Cardiac muscle cell (in vitro differentiated cells and primary cell): ENCODE results near the gene SLC8A3. TPM values are rescaled to one million over a fixed set of nuclear protein-coding genes. Genes with fewer than 3 reads are reported as not detected.

ENCODE experiments used
- DNase-seq, 2 donors: peaks; one replicate each; pipeline versions ENCODE4 v3.0.0 to v3.0.0-alpha.2; 2010 to 2017; ENCODE audit warnings: low read depth in 1 of 2, low spot score in 1 of 2
- H3K27ac ChIP-seq: fragments of 200-600 bp; sonication (generic); 2 replicates; pipeline ENCODE4 v1.5.1; 2016
- H3K27me3 ChIP-seq: fragments of 200-600 bp; sonication (generic); 2 replicates; pipeline ENCODE4 v1.6.0; 2016; ENCODE audit warnings: control low read depth
- H3K36me3 ChIP-seq: fragments of 200-600 bp; sonication (generic); 2 replicates; pipeline ENCODE4 v1.5.1; 2016; ENCODE audit warnings: control low read depth
- H3K4me1 ChIP-seq: fragments of 200-600 bp; sonication (generic); 2 replicates; pipeline ENCODE4 v1.8.1; 2017; ENCODE audit warnings: low read depth, mild to moderate bottlenecking, mixed run types
- H3K4me3 ChIP-seq: fragments of 200-600 bp; sonication (generic); 2 replicates; pipeline ENCODE4 v1.5.1; 2016; ENCODE audit warnings: mild to moderate bottlenecking
- H3K9me3 ChIP-seq: fragments of 200-600 bp; sonication (generic); 2 replicates; pipeline ENCODE4 v1.5.1; 2017; ENCODE audit warnings: low read depth, mild to moderate bottlenecking, control low read depth
- CTCF ChIP-seq: IDR thresholded peaks from 2 replicates; pipeline ENCODE4 v1.5.1; 2012; ENCODE audit warnings: low read depth, mild to moderate bottlenecking, low read length
- polyA plus RNA-seq: library from polyadenylated mRNA; unstranded; fragments of >200 nt; fragmentation: Nextera tagmentation; extraction: Ambion mirVana; gene quantifications from 2 replicates; pipeline ENCODE4 v1.2.1, GENCODE V29; 2016
- total RNA-seq: library from RNA; depleted of rRNA; stranded (reverse); fragments of >200 nt; gene quantifications from 2 replicates; pipeline ENCODE4 v1.2.3, GENCODE V29; 2016

SLC8A3 gene
- total and polyA plus RNA-seq, 2 experiments from 2014 or later = 0.09 to 1.0 TPM

- Histone ChIP-seq H3K36me3 (no peaks in the 10 kb centered on the region), H3K27me3 (peaks cover 92% of the 10 kb centered on the region), H3K4me3 (peak overlapping the region; percentile 69), H3K27ac (no peak overlapping the region), H3K9me3 (no peaks in the 10 kb centered on the region), H3K4me1 (peaks cover 8% of the 10 kb centered on the region)
- DNase-seq = peak; percentile 15 to 36
- TF ChIP-seq CTCF = no peak
Observed at GRCh38 chr14:70186900-70187451, 1.8 kb downstream of the SLC8A3 start.

- no peaks in the 10 kb centered on the region for H3K36me3 ChIP-seq
- H3K4me3 ChIP-seq = no peak overlapping the region
- no peak overlapping the region for H3K27ac ChIP-seq
- H3K9me3 ChIP-seq = no peaks in the 10 kb centered on the region
- no peak for TF ChIP-seq CTCF
- DNase-seq = no peak
- peaks cover 14% of the 10 kb centered on the region for H3K4me1 ChIP-seq
- H3K27me3 ChIP-seq = peaks cover 80% of the 10 kb centered on the region
Observed at GRCh38 chr14:70183991-70184390, 4.8 kb downstream of the SLC8A3 start.

GRCh38 chr14:70181276-70181675 lies 7.5 kb downstream of the SLC8A3 start:
- Histone ChIP-seq H3K4me1 (peaks cover 6% of the 10 kb centered on the region), H3K27ac (no peak overlapping the region), H3K27me3 (peaks cover 56% of the 10 kb centered on the region), H3K36me3 (no peaks in the 10 kb centered on the region), H3K4me3 (no peak overlapping the region), H3K9me3 (no peaks in the 10 kb centered on the region)
- no peak for DNase-seq
- TF ChIP-seq CTCF = no peak

- H3K4me3 ChIP-seq = no peak overlapping the region
- H3K36me3 ChIP-seq = no peaks in the 10 kb centered on the region
- peaks cover 50% of the 10 kb centered on the region for H3K27me3 ChIP-seq
- DNase-seq = no peak
- peaks cover 6% of the 10 kb centered on the region for H3K4me1 ChIP-seq
- H3K9me3 ChIP-seq = no peaks in the 10 kb centered on the region
- no peak for TF ChIP-seq CTCF
- no peak overlapping the region for H3K27ac ChIP-seq
Observed at GRCh38 chr14:70180718-70181117, 8.0 kb downstream of the SLC8A3 start.

GRCh38 chr14:70177081-70177800 lies 11.5 kb downstream of the SLC8A3 start:
- DNase-seq = no peak
- H3K4me1 ChIP-seq = peaks cover 6% of the 10 kb centered on the region
- no peak for TF ChIP-seq CTCF

More at GRCh38 chr14:70177081-70177800, 11.5 kb downstream of the SLC8A3 start:
- Histone ChIP-seq H3K27me3 (peaks cover 39% of the 10 kb centered on the region), H3K4me3 (no peak overlapping the region), H3K36me3 (no peaks in the 10 kb centered on the region), H3K9me3 (no peaks in the 10 kb centered on the region), H3K27ac (no peak overlapping the region)
